Ectodermal cell (in vitro differentiated cells): ENCODE data around the gene EPN2.

Experiments
- H3K27ac ChIP-seq: 2 replicates; pipeline ENCODE4 v1.7.0; 2013; ENCODE audit warnings: mild to moderate bottlenecking, low read depth, low read length; ENCODE audit not compliant: insufficient read depth, poor library complexity, severe bottlenecking
- H3K27me3 ChIP-seq: 2 replicates; pipeline ENCODE4 v1.7.0; 2013; ENCODE audit warnings: mild to moderate bottlenecking, low read length; ENCODE audit not compliant: insufficient read depth, control insufficient read depth, poor library complexity, severe bottlenecking
- H3K36me3 ChIP-seq: one replicate; pipeline ENCODE4 v1.7.0; 2013; ENCODE audit warnings: low read length; ENCODE audit not compliant: control insufficient read depth, insufficient read depth
- H3K4me1 ChIP-seq: one replicate; pipeline ENCODE4 v1.7.0; 2013; ENCODE audit warnings: low read length; ENCODE audit not compliant: control insufficient read depth, insufficient read depth
- H3K4me3 ChIP-seq: 2 replicates; pipeline ENCODE4 v1.7.0; 2013; ENCODE audit warnings: low read depth, low read length, control low read depth; ENCODE audit not compliant: insufficient read depth
- H3K9me3 ChIP-seq: 2 replicates; pipeline ENCODE4 v1.7.0; 2013; ENCODE audit warnings: mild to moderate bottlenecking, low read length, moderate library complexity; ENCODE audit not compliant: control insufficient read depth
- WGBS, 2 experiments: methylation state at CpG; one replicate each; pipeline ENCODE4 v1.1.7; 2013; ENCODE audit warnings: missing lambda C conversion rate in 2 of 2; 5-methylcytosine and 5-hydroxymethylcytosine counted together

The EPN2 gene

GRCh38 chr17:19318611-19319010 lies 81.4 kb downstream of the EPN2 start:
- WGBS, 2 experiments, result 93 to 96% methylated on average over 6 of the region's 6 CpGs
- Histone ChIP-seq H3K27me3 (no peaks in the 10 kb centered on the region), H3K27ac (no peak overlapping the region), H3K9me3 (no peaks in the 10 kb centered on the region), H3K4me1 (peaks cover 16% of the 10 kb centered on the region), H3K36me3 (peaks cover under 1% of the 10 kb centered on the region), H3K4me3 (no peak overlapping the region)

- Histone ChIP-seq H3K9me3 (no peaks in the 10 kb centered on the region), H3K36me3 (no peaks in the 10 kb centered on the region), H3K27me3 (no peaks in the 10 kb centered on the region), H3K27ac (no peak overlapping the region), H3K4me3 (no peak overlapping the region), H3K4me1 (peaks cover 16% of the 10 kb centered on the region)
- WGBS, 2 experiments, result 93 to 95% methylated on average over 12 of the region's 12 CpGs
Measured at GRCh38 chr17:19319771-19320505, 82.8 kb downstream of the EPN2 start.

- no peak overlapping the region for H3K27ac ChIP-seq
- WGBS, 2 experiments, result 95% methylated on average over 5 of the region's 5 CpGs
- no peaks in the 10 kb centered on the region for H3K9me3 ChIP-seq
- H3K36me3 ChIP-seq, result no peaks in the 10 kb centered on the region
- no peak overlapping the region for H3K4me3 ChIP-seq
- H3K4me1 ChIP-seq, result peaks cover 16% of the 10 kb centered on the region
- no peaks in the 10 kb centered on the region for H3K27me3 ChIP-seq
Measured at GRCh38 chr17:19320876-19321275, 83.7 kb downstream of the EPN2 start.

GRCh38 chr17:19321481-19322128 lies 84.4 kb downstream of the EPN2 start:
- H3K27me3 ChIP-seq, result no peaks in the 10 kb centered on the region
- no peak overlapping the region for H3K4me3 ChIP-seq
- H3K27ac ChIP-seq, result no peak overlapping the region
- no peaks in the 10 kb centered on the region for H3K36me3 ChIP-seq
- 83 to 85% methylated on average over 9 of the region's 9 CpGs for WGBS, 2 experiments
- H3K9me3 ChIP-seq, result no peaks in the 10 kb centered on the region
- H3K4me1 ChIP-seq, result peaks cover 14% of the 10 kb centered on the region

- Histone ChIP-seq H3K27me3 (no peaks in the 10 kb centered on the region), H3K36me3 (no peaks in the 10 kb centered on the region), H3K27ac (no peak overlapping the region), H3K9me3 (no peaks in the 10 kb centered on the region), H3K4me1 (peaks cover 9% of the 10 kb centered on the region), H3K4me3 (no peak overlapping the region)
- WGBS, 2 experiments, result 92 to 97% methylated on average over 5 of the region's 5 CpGs
Measured at GRCh38 chr17:19322129-19322505, 85.0 kb downstream of the EPN2 start.

- Histone ChIP-seq H3K4me3 (no peak overlapping the region), H3K4me1 (peaks cover 1% of the 10 kb centered on the region), H3K9me3 (no peaks in the 10 kb centered on the region), H3K27ac (no peak overlapping the region), H3K36me3 (no peaks in the 10 kb centered on the region), H3K27me3 (no peaks in the 10 kb centered on the region)
- WGBS, 2 experiments, result 85 to 100% methylated on average over 1 of the region's 1 CpG
Measured at GRCh38 chr17:19322861-19323260, 85.7 kb downstream of the EPN2 start.

- H3K4me1 ChIP-seq, result peaks cover 6% of the 10 kb centered on the region
- H3K27ac ChIP-seq, result no peak overlapping the region
- H3K36me3 ChIP-seq, result no peaks in the 10 kb centered on the region
- no peaks in the 10 kb centered on the region for H3K27me3 ChIP-seq
- H3K4me3 ChIP-seq, result no peak overlapping the region
- H3K9me3 ChIP-seq, result no peaks in the 10 kb centered on the region
Measured at GRCh38 chr17:19325542-19325941, 88.4 kb downstream of the EPN2 start.

- Histone ChIP-seq H3K9me3 (no peaks in the 10 kb centered on the region), H3K4me1 (peaks cover 15% of the 10 kb centered on the region), H3K4me3 (no peak overlapping the region), H3K27ac (no peak overlapping the region), H3K27me3 (no peaks in the 10 kb centered on the region), H3K36me3 (no peaks in the 10 kb centered on the region)
- WGBS, 2 experiments, result 93 to 96% methylated on average over 14 of the region's 14 CpGs
Measured at GRCh38 chr17:19327031-19327783, 90.0 kb downstream of the EPN2 start.

- Histone ChIP-seq H3K36me3 (no peaks in the 10 kb centered on the region), H3K27ac (no peak overlapping the region), H3K9me3 (no peaks in the 10 kb centered on the region), H3K4me3 (no peak overlapping the region), H3K4me1 (peaks cover 15% of the 10 kb centered on the region), H3K27me3 (no peaks in the 10 kb centered on the region)
- 91 to 93% methylated on average over 10 of the region's 10 CpGs for WGBS, 2 experiments
Measured at GRCh38 chr17:19328441-19329061, 91.4 kb downstream of the EPN2 start.

GRCh38 chr17:19329136-19329535 lies 92.0 kb downstream of the EPN2 start:
- Histone ChIP-seq H3K9me3 (no peaks in the 10 kb centered on the region), H3K27me3 (no peaks in the 10 kb centered on the region), H3K27ac (no peak overlapping the region), H3K4me1 (peaks cover 15% of the 10 kb centered on the region), H3K36me3 (no peaks in the 10 kb centered on the region), H3K4me3 (no peak overlapping the region)
- 95 to 97% methylated on average over 2 of the region's 2 CpGs for WGBS, 2 experiments
